ENCODE data around the gene PPP5C.

- TF ChIP-seq MIER3 (CRISPR knock-in tag; IDR thresholded peaks at IDR 0.05; ENCODE audit: borderline replicate concordance) (no peak), SIN3A (IDR thresholded peaks at IDR 0.05; ENCODE audit: borderline replicate concordance, low read depth, low read length) (no peak), RFX5 (IDR thresholded peaks at IDR 0.05; ENCODE audit: low read depth, low read length) (no peak), ARNT (IDR thresholded peaks at IDR 0.05) (no peak), SMARCC2 (IDR thresholded peaks at IDR 0.05) (no peak)
Observed at GRCh38 chr19:46326608-46327007, 20.3 kb upstream of the PPP5C start.
